Ectodermal cell (in vitro differentiated cells): ENCODE data around the gene PTPRN2.

Experiments
- H3K27ac ChIP-seq: 2 replicates; pipeline ENCODE4 v1.7.0; 2013; ENCODE audit warnings: mild to moderate bottlenecking, low read depth, low read length; ENCODE audit not compliant: insufficient read depth, poor library complexity, severe bottlenecking
- H3K27me3 ChIP-seq: 2 replicates; pipeline ENCODE4 v1.7.0; 2013; ENCODE audit warnings: mild to moderate bottlenecking, low read length; ENCODE audit not compliant: insufficient read depth, control insufficient read depth, poor library complexity, severe bottlenecking
- H3K36me3 ChIP-seq: one replicate; pipeline ENCODE4 v1.7.0; 2013; ENCODE audit warnings: low read length; ENCODE audit not compliant: control insufficient read depth, insufficient read depth
- H3K4me1 ChIP-seq: one replicate; pipeline ENCODE4 v1.7.0; 2013; ENCODE audit warnings: low read length; ENCODE audit not compliant: control insufficient read depth, insufficient read depth
- H3K4me3 ChIP-seq: 2 replicates; pipeline ENCODE4 v1.7.0; 2013; ENCODE audit warnings: low read depth, low read length, control low read depth; ENCODE audit not compliant: insufficient read depth
- H3K9me3 ChIP-seq: 2 replicates; pipeline ENCODE4 v1.7.0; 2013; ENCODE audit warnings: mild to moderate bottlenecking, low read length, moderate library complexity; ENCODE audit not compliant: control insufficient read depth
- WGBS, 2 experiments: methylation state at CpG; one replicate each; pipeline ENCODE4 v1.1.7; 2013; ENCODE audit warnings: missing lambda C conversion rate in 2 of 2; 5-methylcytosine and 5-hydroxymethylcytosine counted together

PTPRN2 gene

DNA sequence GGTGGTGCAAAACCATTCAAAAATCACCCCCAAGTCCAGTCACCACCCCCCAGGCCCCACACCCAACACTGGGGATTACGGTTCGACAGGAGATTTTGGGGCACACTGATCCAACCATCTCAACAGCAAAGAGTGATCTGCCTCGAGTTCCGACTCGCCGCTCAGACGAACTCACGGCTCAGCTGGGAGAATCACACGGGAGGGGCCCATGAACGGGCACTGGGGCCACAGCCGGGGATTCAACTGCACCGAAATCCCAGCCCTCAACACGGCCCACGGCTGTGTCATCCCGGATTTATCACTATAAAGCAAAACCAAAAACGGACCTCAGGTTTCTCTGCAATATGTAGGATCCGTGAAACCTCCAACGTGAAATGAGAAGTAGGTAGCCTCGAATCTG, 790.8 kb downstream of the PTPRN2 start:
- Histone ChIP-seq H3K4me1 (no peaks in the 10 kb centered on the region), H3K4me3 (no peak overlapping the region), H3K9me3 (peaks cover 3% of the 10 kb centered on the region)

DNA sequence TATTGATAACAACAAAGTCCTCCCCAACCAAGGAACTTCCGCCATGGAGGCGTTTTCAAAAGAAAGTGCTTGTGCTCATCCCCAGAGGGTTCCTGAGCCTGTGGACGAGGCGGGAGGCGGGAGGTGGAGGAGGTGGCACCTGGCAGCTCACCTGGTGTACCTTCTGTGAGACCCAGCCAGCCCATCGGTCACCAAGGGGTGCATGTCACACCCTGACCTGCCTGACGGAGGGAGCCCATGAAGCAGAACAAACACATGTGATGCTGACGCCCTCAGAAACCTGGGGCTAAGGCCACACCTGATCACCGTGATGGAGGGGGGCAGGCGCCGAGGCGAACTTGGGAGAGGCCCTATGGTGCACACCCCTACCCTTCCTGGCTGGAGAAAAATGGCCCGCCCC, 792.0 kb downstream of the PTPRN2 start:
- no peaks in the 10 kb centered on the region for H3K4me1 ChIP-seq
- H3K27ac ChIP-seq, result no peak overlapping the region
- no peaks in the 10 kb centered on the region for H3K36me3 ChIP-seq
- no peak overlapping the region for H3K4me3 ChIP-seq
- peaks cover 3% of the 10 kb centered on the region for H3K9me3 ChIP-seq
- no peaks in the 10 kb centered on the region for H3K27me3 ChIP-seq
- WGBS, 2 experiments, result 80% methylated on average over 13 of the region's 13 CpGs

More for the DNA sequence above, 790.8 kb downstream of the PTPRN2 start:
- Histone ChIP-seq H3K27ac (no peak overlapping the region), H3K36me3 (no peaks in the 10 kb centered on the region), H3K27me3 (no peaks in the 10 kb centered on the region)
- WGBS, 2 experiments, result 87 to 89% methylated on average over 19 of the region's 19 CpGs

DNA sequence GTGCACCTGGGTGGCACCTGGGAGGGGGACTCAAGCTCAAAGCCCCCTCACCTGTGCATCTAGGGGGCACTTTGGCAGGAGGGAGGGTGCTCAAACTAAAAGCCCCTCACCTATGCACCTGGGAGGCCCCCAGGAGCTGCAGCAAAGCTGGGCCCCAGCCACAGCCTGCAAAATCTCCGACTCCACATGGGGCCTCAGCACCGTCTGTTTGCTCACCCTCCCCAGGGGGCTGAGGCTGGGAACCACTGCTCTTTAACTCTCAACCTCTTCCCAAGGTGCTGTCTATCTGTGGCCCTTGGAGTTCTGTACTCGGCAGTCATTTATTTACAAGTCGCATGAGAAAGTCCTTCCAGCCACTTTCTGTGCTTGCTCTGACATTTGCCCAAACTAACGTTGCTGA, 792.4 kb downstream of the PTPRN2 start:
- Histone ChIP-seq H3K9me3 (peaks cover 3% of the 10 kb centered on the region), H3K4me3 (no peak overlapping the region), H3K36me3 (no peaks in the 10 kb centered on the region), H3K27me3 (no peaks in the 10 kb centered on the region), H3K4me1 (no peaks in the 10 kb centered on the region), H3K27ac (no peak overlapping the region)
- 73 to 79% methylated on average over 5 of the region's 5 CpGs for WGBS, 2 experiments

DNA sequence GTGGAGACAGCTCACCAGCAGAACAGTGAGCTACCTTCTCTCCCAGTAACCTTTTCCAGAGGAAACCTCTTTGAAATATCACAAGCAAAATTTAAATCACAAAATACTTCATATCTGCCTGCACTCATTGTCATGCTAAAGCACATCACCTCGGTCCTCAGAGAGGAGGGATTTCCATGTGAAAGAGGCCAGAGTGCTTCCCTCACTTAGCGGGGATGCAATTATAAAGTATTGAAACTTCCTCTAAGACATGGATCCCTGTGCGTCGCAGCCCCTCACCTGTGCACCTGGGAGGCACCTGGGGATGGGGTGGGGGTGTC, 792.9 kb downstream of the PTPRN2 start:
- Histone ChIP-seq H3K36me3 (no peaks in the 10 kb centered on the region), H3K27ac (no peak overlapping the region), H3K9me3 (peaks cover 3% of the 10 kb centered on the region), H3K27me3 (no peaks in the 10 kb centered on the region), H3K4me3 (no peak overlapping the region), H3K4me1 (no peaks in the 10 kb centered on the region)
- WGBS, 2 experiments, result 73 to 81% methylated on average over 4 of the region's 4 CpGs

DNA sequence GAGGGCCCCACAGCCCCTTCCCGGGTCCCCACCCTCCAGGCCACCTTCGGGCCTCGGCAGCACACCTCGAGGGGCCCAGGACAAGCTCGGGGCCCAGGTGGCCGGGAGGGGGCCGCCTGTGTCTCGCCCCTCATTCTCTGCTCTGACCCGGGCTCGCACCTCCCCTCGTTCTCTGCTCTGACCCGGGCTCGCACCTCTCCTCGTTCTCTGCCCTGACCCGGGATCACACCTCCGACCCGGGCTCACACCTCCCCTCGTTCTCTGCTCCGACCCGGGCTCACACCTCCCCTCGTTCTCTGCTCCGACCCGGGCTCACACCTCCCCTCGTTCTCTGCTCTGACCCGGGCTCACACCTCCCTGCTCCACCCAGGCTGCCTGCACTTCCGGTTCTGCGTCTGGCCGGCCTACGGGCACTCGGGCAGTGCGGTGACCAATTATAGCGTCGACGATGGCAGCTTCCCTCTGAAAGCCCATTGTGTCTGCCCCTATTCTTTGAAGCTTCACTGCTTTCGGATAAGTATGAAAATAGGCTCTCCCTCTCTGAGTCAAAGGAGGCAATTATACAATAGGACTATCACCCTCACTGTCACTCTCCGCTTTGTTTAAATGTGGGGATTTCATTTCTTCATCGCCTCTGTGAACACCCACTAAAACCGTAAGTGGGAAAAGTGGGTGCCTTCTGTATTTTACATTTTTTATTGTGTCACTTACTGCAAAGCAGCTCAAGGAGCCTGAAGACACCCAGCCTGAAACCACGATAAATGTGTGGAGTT, 793.5 kb downstream of the PTPRN2 start:
- Histone ChIP-seq H3K36me3 (no peaks in the 10 kb centered on the region), H3K4me3 (no peak overlapping the region), H3K27me3 (no peaks in the 10 kb centered on the region), H3K27ac (no peak overlapping the region), H3K9me3 (peaks cover 3% of the 10 kb centered on the region), H3K4me1 (no peaks in the 10 kb centered on the region)
- 87% methylated on average over 39 of the region's 39 CpGs for WGBS, 2 experiments

DNA sequence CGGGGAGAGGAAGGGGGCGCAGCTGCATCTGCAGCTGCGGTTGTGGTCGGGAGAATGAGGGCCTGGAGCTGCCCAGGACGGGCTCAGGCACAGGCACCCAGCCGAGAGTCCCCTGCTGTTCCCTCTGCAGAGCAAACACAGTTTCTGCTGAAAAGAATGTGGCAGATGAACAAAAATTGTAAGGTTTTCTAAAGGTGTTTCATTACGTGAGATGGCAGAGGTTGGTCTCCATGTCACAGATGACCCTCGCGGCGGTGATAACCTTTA, 794.6 kb downstream of the PTPRN2 start:
- Histone ChIP-seq H3K36me3 (no peaks in the 10 kb centered on the region), H3K4me3 (no peak overlapping the region), H3K27ac (no peak overlapping the region), H3K4me1 (no peaks in the 10 kb centered on the region), H3K27me3 (no peaks in the 10 kb centered on the region), H3K9me3 (peaks cover 5% of the 10 kb centered on the region)
- WGBS, 2 experiments, result 68 to 70% methylated on average over 10 of the region's 10 CpGs

DNA sequence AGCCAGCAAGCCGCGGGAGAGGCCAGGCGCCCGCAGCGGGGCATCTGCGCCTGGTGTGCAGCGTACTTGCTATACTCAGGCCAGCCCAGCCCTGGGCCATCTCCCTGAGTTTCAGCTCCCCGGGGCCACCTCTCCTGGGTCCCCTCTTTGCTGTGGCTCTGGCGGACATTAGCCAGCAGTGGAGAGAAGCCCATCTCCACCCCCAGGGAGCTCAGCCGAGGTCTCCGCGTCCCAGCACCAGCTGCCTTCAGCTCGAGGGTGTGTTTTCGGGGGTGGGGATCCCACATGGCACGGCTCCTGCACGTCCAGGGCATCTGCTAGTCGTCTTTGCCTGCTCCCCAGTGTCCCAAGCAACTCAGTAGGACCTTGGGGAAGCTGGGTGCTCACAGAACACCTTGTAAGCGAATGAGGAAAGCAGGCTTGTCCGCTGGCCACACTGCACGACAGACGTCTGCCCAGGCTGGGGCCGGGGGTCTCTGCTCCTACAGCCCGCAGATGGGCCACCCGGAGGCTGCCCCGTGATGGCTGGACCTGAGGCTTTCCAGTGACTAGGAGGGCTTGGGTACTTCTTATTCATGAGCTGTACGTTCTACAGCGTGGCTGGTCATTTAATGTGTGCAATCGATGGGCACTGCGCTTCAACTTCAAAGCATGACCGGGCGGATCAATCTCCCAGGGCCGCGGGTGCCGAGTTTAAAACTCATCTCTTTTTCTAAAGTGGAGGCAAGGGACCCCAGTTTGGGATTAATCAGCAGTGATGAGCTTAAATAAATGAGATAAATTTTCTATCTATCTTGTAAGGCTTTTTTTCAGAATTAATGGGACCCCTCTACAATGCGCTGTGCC, 795.2 kb downstream of the PTPRN2 start:
- 83 to 86% methylated on average over 35 of the region's 35 CpGs for WGBS, 2 experiments
- Histone ChIP-seq H3K36me3 (no peaks in the 10 kb centered on the region), H3K27ac (no peak overlapping the region), H3K4me3 (no peak overlapping the region), H3K27me3 (no peaks in the 10 kb centered on the region), H3K4me1 (no peaks in the 10 kb centered on the region), H3K9me3 (peaks cover 7% of the 10 kb centered on the region)

DNA sequence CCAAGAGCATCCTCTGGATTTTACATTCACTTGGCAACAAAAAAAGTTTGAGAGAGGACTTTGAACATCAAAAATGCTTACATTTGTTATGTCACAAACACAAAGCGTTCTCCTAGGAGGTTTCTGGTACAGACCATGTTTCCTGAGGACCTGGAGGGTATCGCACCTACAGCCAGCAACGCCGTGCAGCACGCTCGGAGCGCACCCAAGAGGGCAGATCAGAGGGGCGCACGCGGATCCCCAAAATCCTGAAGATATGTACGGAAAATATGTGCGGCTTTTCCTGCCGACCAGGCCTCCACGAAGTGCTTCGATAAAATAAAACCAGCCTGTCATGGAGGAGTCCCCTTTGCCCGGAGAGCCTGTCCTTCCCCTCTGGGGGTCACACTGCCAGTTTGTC, 796.0 kb downstream of the PTPRN2 start:
- H3K9me3 ChIP-seq, result peaks cover 7% of the 10 kb centered on the region
- H3K27ac ChIP-seq, result no peak overlapping the region
- H3K4me1 ChIP-seq, result no peaks in the 10 kb centered on the region
- WGBS, 2 experiments, result 91 to 92% methylated on average over 16 of the region's 16 CpGs
- H3K36me3 ChIP-seq, result no peaks in the 10 kb centered on the region
- H3K4me3 ChIP-seq, result no peak overlapping the region
- no peaks in the 10 kb centered on the region for H3K27me3 ChIP-seq

DNA sequence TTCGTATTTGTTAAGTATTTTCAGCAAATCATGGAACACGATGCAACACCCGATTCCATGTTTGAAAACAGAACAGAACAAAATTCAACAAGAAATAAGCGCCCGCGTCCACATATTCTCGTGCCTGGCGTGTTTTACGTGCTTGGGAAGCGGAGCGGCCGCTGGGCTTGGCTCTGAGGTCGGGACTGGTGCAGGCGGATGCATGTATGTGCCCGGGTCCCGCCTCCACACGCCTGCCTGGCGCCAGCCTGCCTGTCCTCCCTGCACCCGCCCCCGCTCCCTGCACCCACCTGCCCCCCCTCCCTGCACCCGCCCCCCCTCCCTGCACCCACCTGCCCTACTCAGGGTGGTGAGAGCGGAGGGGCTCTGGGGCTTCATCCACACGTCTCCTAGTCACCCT, 796.4 kb downstream of the PTPRN2 start:
- 91 to 93% methylated on average over 19 to 20 of the region's 23 CpGs for WGBS, 2 experiments
- peaks cover 7% of the 10 kb centered on the region for H3K9me3 ChIP-seq
- no peaks in the 10 kb centered on the region for H3K4me1 ChIP-seq
- no peaks in the 10 kb centered on the region for H3K27me3 ChIP-seq
- no peak overlapping the region for H3K4me3 ChIP-seq
- no peaks in the 10 kb centered on the region for H3K36me3 ChIP-seq
- no peak overlapping the region for H3K27ac ChIP-seq

DNA sequence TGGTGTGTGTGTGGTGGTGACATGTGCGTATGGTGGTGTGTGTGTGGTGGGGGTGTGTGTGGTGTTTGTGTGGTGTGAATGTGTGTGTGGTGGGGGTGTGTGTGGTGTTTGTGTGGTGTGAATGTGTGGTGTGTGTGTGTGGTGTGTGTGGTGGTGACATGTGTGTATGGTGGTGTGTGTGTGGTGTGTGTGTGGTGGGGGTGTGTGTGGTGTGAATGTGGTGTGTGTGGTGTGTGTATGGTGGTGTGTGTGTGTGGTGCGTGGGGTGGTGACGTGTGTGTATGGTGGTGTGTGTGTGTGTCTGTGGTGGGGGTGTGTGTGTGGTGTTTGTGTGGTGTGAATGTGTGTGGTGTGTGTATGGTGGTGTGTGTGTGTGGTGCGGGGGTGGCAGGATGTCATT, 797.7 kb downstream of the PTPRN2 start:
- H3K27me3 ChIP-seq, result no peaks in the 10 kb centered on the region
- H3K36me3 ChIP-seq, result no peaks in the 10 kb centered on the region
- no peaks in the 10 kb centered on the region for H3K4me1 ChIP-seq
- 91% methylated on average over 4 of the region's 4 CpGs for WGBS, 2 experiments
- no peak overlapping the region for H3K4me3 ChIP-seq
- H3K27ac ChIP-seq, result no peak overlapping the region
- H3K9me3 ChIP-seq, result peaks cover 9% of the 10 kb centered on the region
